HepG2 (cell line): Measurements from ENCODE around the gene FUNDC1. TPM values are rescaled to one million over a fixed set of nuclear protein-coding genes. Genes with fewer than 3 reads are reported as not detected.

ENCODE experiments used
- ATAC-seq: fragments of 200-7000 bp; cut with Tn5 transposase; 3 replicates; pipeline ENCODE4 v1.9.1; 2020; ENCODE audit warnings: mild to moderate bottlenecking, moderate library complexity
- BruUV-seq: library from RNA; stranded (reverse); fragments of 400-500 nt; replicated peaks from 2 replicates; lab custom pipeline; 2021; lab: Mats Ljungman, UMichigan
- CTCF ChIA-PET: fragments of 300-600 bp; formaldehyde crosslinking; extraction: SDS; loops from one replicate; lab custom pipeline; 2021; ENCODE audit warnings: low total read pairs, inconsistent platforms, low intra/inter-chr PET ratio; lab: Yijun Ruan, JAX
- POLR2A ChIA-PET: fragments of 350-600 bp; sonication (Branson Sonifier 250); formaldehyde crosslinking; loops from one replicate; lab custom pipeline; 2020; ENCODE audit warnings: antibody characterized with exemption, inconsistent platforms; lab: Yijun Ruan, JAX
- DNase-seq: peaks from one replicate; pipeline ENCODE4 v3.0.0-alpha.2; 2015; ENCODE audit warnings: low spot score
- FAIRE-seq: peaks from 3 replicates; lab custom pipeline; 2011; peaks lifted over from hg19 to GRCh38; lab: Jason Lieb, UNC
- H2AFZ ChIP-seq: one replicate; pipeline ENCODE4 v1.6.1; 2011; ENCODE audit warnings: low read length, inconsistent platforms
- H3K27ac ChIP-seq: fragments of 300-600 bp; 3 replicates; pipeline ENCODE4 v1.8.0; 2011; ENCODE audit warnings: mixed run types, mild to moderate bottlenecking, mixed read lengths, low read length, inconsistent platforms; ENCODE audit not compliant: insufficient read depth; ENCODE audit errors: extremely low read length
- H3K27me3 ChIP-seq, 2 experiments: fragments of 200-600 bp in 1 of 2; 2 replicates in 1 of 2; 3 replicates in 1 of 2; pipeline versions ENCODE4 v1.6.0 to v1.8.0; 2011; ENCODE audit warnings: low read length in 2 of 2, mild to moderate bottlenecking in 2 of 2, moderate library complexity in 2 of 2, inconsistent platforms in 1 of 2; ENCODE audit not compliant: insufficient read depth in 2 of 2, control insufficient read depth in 1 of 2
- H3K36me3 ChIP-seq, 2 experiments: fragments of 200-600 bp in 1 of 2; replicated peaks in 1 of 2; 2 replicates in 1 of 2; 3 replicates in 1 of 2; pipeline versions ENCODE4 v1.5.1 to v1.8.0; 2011; ENCODE audit warnings: low read length in 2 of 2, inconsistent platforms in 1 of 2; ENCODE audit not compliant: insufficient read depth in 2 of 2, control insufficient read depth in 1 of 2
- H3K4me1 ChIP-seq: 2 replicates; pipeline ENCODE4 v1.5.1; 2012; ENCODE audit warnings: low read length, inconsistent platforms; ENCODE audit not compliant: insufficient read depth
- H3K4me2 ChIP-seq: 2 replicates; pipeline ENCODE4 v1.6.0; 2011; ENCODE audit warnings: low read depth, low read length, inconsistent platforms
- H3K4me3 ChIP-seq, 3 experiments: fragments of 200-600 bp in 1 of 3; sonication (generic), shearing (Covaris generic) in 1 of 3; replicated peaks in 1 of 3; 2 replicates each; pipeline ENCODE4 v1.5.1; 2011 to 2016; ENCODE audit warnings: low read length in 3 of 3, inconsistent platforms in 2 of 3, low read depth in 2 of 3, mild to moderate bottlenecking in 2 of 3, control low read depth in 1 of 3, mixed read lengths in 1 of 3; ENCODE audit not compliant: insufficient read depth in 1 of 3
- H3K79me2 ChIP-seq: one replicate; pipeline ENCODE4 v1.6.1; 2011; ENCODE audit warnings: low read length, inconsistent platforms; ENCODE audit not compliant: insufficient read depth
- H3K9ac ChIP-seq: 2 replicates; pipeline ENCODE4 v1.6.0; 2011; ENCODE audit warnings: mild to moderate bottlenecking, low read depth, low read length, inconsistent platforms; ENCODE audit not compliant: insufficient read depth
- H3K9me3 ChIP-seq: 2 replicates; pipeline ENCODE4 v1.5.1; 2012; ENCODE audit warnings: mild to moderate bottlenecking, low read length
- H4K20me1 ChIP-seq: 2 replicates; pipeline ENCODE4 v1.6.0; 2011; ENCODE audit warnings: inconsistent platforms, mild to moderate bottlenecking, low read length, moderate library complexity; ENCODE audit not compliant: insufficient read depth
- AFF4 ChIP-seq: sonication (generic); formaldehyde crosslinking; IDR thresholded peaks from 2 replicates; pipeline ENCODE4 v1.4.0; 2020; ENCODE audit warnings: missing genetic modification reagents
- ATRX ChIP-seq: sonication (generic); formaldehyde crosslinking; IDR thresholded peaks from 2 replicates; pipeline ENCODE4 v1.4.0; 2020; ENCODE audit warnings: missing genetic modification reagents, borderline replicate concordance
- BRF2 ChIP-seq: sonication (generic); formaldehyde crosslinking; IDR thresholded peaks from 2 replicates; pipeline ENCODE4 v1.8.1; 2022; ENCODE audit warnings: mild to moderate bottlenecking, missing genetic modification reagents
- FOXO1 ChIP-seq: sonication (generic); formaldehyde crosslinking; IDR thresholded peaks from 2 replicates; pipeline ENCODE4 v1.4.0; 2020; ENCODE audit warnings: missing genetic modification reagents
- HIVEP1 ChIP-seq: sonication (generic); formaldehyde crosslinking; IDR thresholded peaks from 2 replicates; pipeline ENCODE4 v1.4.0; 2020; ENCODE audit warnings: mild to moderate bottlenecking, missing genetic modification reagents
- IRF2 ChIP-seq: IDR thresholded peaks from 2 replicates; pipeline ENCODE4 v1.6.1; 2018; ENCODE audit warnings: missing genetic modification reagents, missing compliant biosample characterization
- NAIF1 ChIP-seq: sonication (generic); formaldehyde crosslinking; IDR thresholded peaks from 2 replicates; pipeline ENCODE4 v1.5.0; 2020; ENCODE audit warnings: mild to moderate bottlenecking, missing genetic modification reagents, borderline replicate concordance
- PPARG ChIP-seq: conservative IDR thresholded peaks from 2 replicates; pipeline ENCODE4 v1.6.1; 2016; ENCODE audit warnings: missing biosample characterization, missing genetic modification reagents
- RFX1 ChIP-seq: fragments of 450-650 bp; IDR thresholded peaks from 2 replicates; pipeline ENCODE4 v1.6.1; 2017
- TBX3 ChIP-seq: fragments of 450-650 bp; IDR thresholded peaks from 2 replicates; pipeline ENCODE4 v1.6.1; 2017; ENCODE audit warnings: antibody characterized with exemption, mild to moderate bottlenecking, inconsistent platforms, borderline replicate concordance
- ZBTB1 ChIP-seq: sonication (generic); formaldehyde crosslinking; IDR thresholded peaks from 2 replicates; pipeline ENCODE4 v1.4.0; 2020; ENCODE audit warnings: missing genetic modification reagents, borderline replicate concordance
- ZKSCAN8 ChIP-seq: IDR thresholded peaks from 2 replicates; pipeline ENCODE4 v1.6.1; 2016; ENCODE audit warnings: borderline replicate concordance, missing genetic modification reagents, missing compliant biosample characterization
- ZNF589 ChIP-seq: sonication (generic); formaldehyde crosslinking; conservative IDR thresholded peaks from 2 replicates; pipeline ENCODE4 v1.8.0; 2022; ENCODE audit warnings: mild to moderate bottlenecking, moderate library complexity, missing genetic modification reagents
- ZNF615 ChIP-seq: sonication (generic); formaldehyde crosslinking; IDR thresholded peaks from 2 replicates; pipeline ENCODE4 v1.5.0; 2020; ENCODE audit warnings: mild to moderate bottlenecking, missing genetic modification reagents, borderline replicate concordance
- ZNF792 ChIP-seq: IDR thresholded peaks from 2 replicates; pipeline ENCODE4 v1.6.1; 2016
- WGBS: methylation state at CpG from one replicate; pipeline ENCODE4 v1.1.6; 2017; ENCODE audit warnings: low lambda C conversion rate; 5-methylcytosine and 5-hydroxymethylcytosine counted together
- in situ Hi-C: cut with HindIII; loops from 2 replicates; pipeline ENCODE4 v1.10.0; 2017; ENCODE audit warnings: low pct_unique_long_range_greater_than_20kb; ENCODE audit not compliant: extremely low pct_ligation_motif_present
- intact Hi-C: fragments of 100-400 bp; cut with micrococcal nuclease; formaldehyde crosslinking; loops from one replicate; pipeline ENCODE4 v1.10.0; 2022; ENCODE audit not compliant: unreplicated experiment
- polyA plus RNA-seq, 8 experiments: library from polyadenylated mRNA; depleted of rRNA in 3 of 8; stranded (reverse) in 7 of 8; unstranded in 1 of 8; fragments of >200 nt; fragmentation: Illumina TruSeq in 4 of 8; extraction: Trizol in 4 of 8; gene quantifications; 2 replicates each; pipeline versions ENCODE4 v1.2.1 to v1.2.3, GENCODE V29; 2011 to 2016; ENCODE audit warnings: low read depth in 4 of 8, missing spikeins in 1 of 8, mixed read lengths in 1 of 8; ENCODE audit not compliant: insufficient read depth in 1 of 8
- total RNA-seq, 5 experiments: library from RNA; depleted of rRNA; stranded (reverse); fragments of >200 nt; fragmentation: Illumina TruSeq; extraction: Trizol; gene quantifications; 2 replicates each; pipeline ENCODE4 v1.2.3, GENCODE V29; 2016; ENCODE audit warnings: low read depth in 1 of 5
- TF ChIP-seq, protein P1 (sequence below): sonication (generic); formaldehyde crosslinking; IDR thresholded peaks from 2 replicates; pipeline ENCODE4 v1.4.0; 2020; ENCODE audit warnings: missing genetic modification reagents, borderline replicate concordance

FUNDC1 gene
- total and polyA plus RNA-seq, 2 of the 13 experiments (the other 11 are each of a cell fraction or from before 2014, with no cell fraction given) = 11.9 to 13.9 TPM

GRCh38 chrX:44495091-44495490 lies 47.6 kb downstream of the FUNDC1 start (continued):
- no peak for TF ChIP-seq HIVEP1 (CRISPR knock-in tag)
- TF ChIP-seq FOXO1 (CRISPR knock-in tag) = no peak

DNA sequence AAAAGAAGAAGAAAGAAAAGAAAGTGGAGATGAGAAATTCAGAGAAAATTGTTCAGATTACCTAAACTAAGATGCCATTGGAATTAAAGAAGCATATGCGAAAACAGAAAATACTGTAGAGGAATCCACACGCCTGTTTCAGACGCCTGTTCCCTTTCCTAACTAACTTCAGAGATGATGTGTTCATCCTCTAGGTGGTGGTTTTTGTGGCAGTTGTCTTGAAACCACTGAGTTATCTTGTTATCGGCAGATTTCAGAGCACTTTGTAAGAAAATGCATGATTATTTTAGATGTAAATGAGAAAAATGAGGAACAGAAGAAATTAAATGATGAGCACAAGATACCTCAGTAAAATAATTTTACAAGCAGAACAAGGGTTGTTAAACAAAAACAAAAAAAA lies 48.3 kb downstream of the FUNDC1 start:
- Histone ChIP-seq H3K79me2 (no peaks in the 10 kb centered on the region), H3K9me3 (no peaks in the 10 kb centered on the region), H2AFZ (no peak overlapping the region), H3K9ac (no peak overlapping the region), H3K4me3 (no peak overlapping the region), H3K4me2 (no peak overlapping the region), H4K20me1 (no peaks in the 10 kb centered on the region), H3K27ac (no peak overlapping the region), H3K4me1 (no peaks in the 10 kb centered on the region), H3K27me3 (no peaks in the 10 kb centered on the region), H3K36me3 (no peaks in the 10 kb centered on the region)
- ATAC-seq = no peak
- DNase-seq = no peak
- no peak for FAIRE-seq
- CTCF ChIA-PET = no interaction called here
- POLR2A ChIA-PET = no interaction called here
- no TSS peak for BruUV-seq
- 79% methylated on average over 4 of the region's 4 CpGs for WGBS
- in situ Hi-C loops = no loop called here
- intact Hi-C loops = no loop called here
- TF ChIP-seq BRF2 (no peak), TBX3 (no peak), NAIF1 (CRISPR knock-in tag) (no peak), ZNF589 (CRISPR knock-in tag) (no peak), RFX1 (no peak), ZNF615 (no peak), ATRX (CRISPR knock-in tag) (no peak), AFF4 (CRISPR knock-in tag) (no peak), ZKSCAN8 (no peak), ZBTB1 (CRISPR knock-in tag) (no peak), ZNF792 (CRISPR knock-in tag) (no peak), PPARG (no peak), IRF2 (CRISPR knock-in tag) (no peak)
- TF ChIP-seq, protein P1, sequence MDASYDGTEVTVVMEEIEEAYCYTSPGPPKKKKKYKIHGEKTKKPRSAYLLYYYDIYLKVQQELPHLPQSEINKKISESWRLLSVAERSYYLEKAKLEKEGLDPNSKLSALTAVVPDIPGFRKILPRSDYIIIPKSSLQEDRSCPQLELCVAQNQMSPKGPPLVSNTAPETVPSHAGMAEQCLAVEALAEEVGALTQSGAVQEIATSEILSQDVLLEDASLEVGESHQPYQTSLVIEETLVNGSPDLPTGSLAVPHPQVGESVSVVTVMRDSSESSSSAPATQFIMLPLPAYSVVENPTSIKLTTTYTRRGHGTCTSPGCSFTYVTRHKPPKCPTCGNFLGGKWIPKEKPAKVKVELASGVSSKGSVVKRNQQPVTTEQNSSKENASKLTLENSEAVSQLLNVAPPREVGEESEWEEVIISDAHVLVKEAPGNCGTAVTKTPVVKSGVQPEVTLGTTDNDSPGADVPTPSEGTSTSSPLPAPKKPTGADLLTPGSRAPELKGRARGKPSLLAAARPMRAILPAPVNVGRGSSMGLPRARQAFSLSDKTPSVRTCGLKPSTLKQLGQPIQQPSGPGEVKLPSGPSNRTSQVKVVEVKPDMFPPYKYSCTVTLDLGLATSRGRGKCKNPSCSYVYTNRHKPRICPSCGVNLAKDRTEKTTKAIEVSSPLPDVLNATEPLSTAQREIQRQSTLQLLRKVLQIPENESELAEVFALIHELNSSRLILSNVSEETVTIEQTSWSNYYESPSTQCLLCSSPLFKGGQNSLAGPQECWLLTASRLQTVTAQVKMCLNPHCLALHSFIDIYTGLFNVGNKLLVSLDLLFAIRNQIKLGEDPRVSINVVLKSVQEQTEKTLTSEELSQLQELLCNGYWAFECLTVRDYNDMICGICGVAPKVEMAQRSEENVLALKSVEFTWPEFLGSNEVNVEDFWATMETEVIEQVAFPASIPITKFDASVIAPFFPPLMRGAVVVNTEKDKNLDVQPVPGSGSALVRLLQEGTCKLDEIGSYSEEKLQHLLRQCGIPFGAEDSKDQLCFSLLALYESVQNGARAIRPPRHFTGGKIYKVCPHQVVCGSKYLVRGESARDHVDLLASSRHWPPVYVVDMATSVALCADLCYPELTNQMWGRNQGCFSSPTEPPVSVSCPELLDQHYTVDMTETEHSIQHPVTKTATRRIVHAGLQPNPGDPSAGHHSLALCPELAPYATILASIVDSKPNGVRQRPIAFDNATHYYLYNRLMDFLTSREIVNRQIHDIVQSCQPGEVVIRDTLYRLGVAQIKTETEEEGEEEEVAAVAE (CRISPR knock-in tag) = no peak
